K562 (cell line): ENCODE data around the gene PNKD. TPM values are rescaled to one million over a fixed set of nuclear protein-coding genes. Genes with fewer than 3 reads are reported as not detected.

Experiments used
- ATAC-seq: fragments of 200-7000 bp; cut with Tn5 transposase; 3 replicates; pipeline ENCODE4 v1.9.1; 2020; ENCODE audit warnings: moderate library complexity
- BruUV-seq: library from RNA; stranded (reverse); fragments of 400-500 nt; replicated peaks from 2 replicates; lab custom pipeline; 2021; lab: Mats Ljungman, UMichigan
- CTCF ChIA-PET: fragments of 300-600 bp; formaldehyde crosslinking; extraction: SDS; loops from one replicate; lab custom pipeline; 2021; ENCODE audit warnings: low intra/inter-chr PET ratio; lab: Yijun Ruan, JAX
- POLR2A ChIA-PET: fragments of 300-600, 350-650 bp; sonication (Branson Sonifier 250); formaldehyde crosslinking; extraction: SDS; loops from one replicate; lab custom pipeline; 2021; ENCODE audit warnings: antibody characterized with exemption, inconsistent platforms; lab: Yijun Ruan, JAX
- DNase-seq, 4 experiments: peaks; one replicate each; pipeline versions ENCODE4 v3.0.0 to v3.0.0-alpha.2; 2011 to 2018; ENCODE audit warnings: low spot score in 3 of 4, mixed read lengths in 3 of 4; ENCODE audit errors: extremely low read depth in 1 of 4
- FAIRE-seq: peaks from 2 replicates; lab custom pipeline; 2011; peaks lifted over from hg19 to GRCh38; lab: Jason Lieb, UNC
- H2AFZ ChIP-seq: 2 replicates; pipeline ENCODE4 v1.6.0; 2011; ENCODE audit warnings: low read depth, low read length, control low read depth, inconsistent platforms
- H3K27ac ChIP-seq: fragments of 200-600 bp; 3 replicates; pipeline ENCODE4 v1.8.0; 2011; ENCODE audit warnings: low read depth, mild to moderate bottlenecking, control low read depth, inconsistent platforms, low read length, moderate library complexity, mixed read lengths; ENCODE audit errors: extremely low read depth
- H3K27me3 ChIP-seq, 2 experiments: fragments of 300-600 bp in 1 of 2; 2 replicates in 1 of 2; 3 replicates in 1 of 2; pipeline versions ENCODE4 v1.6.0 to v1.8.0; 2011; ENCODE audit warnings: inconsistent platforms in 2 of 2, low read length in 2 of 2, mild to moderate bottlenecking in 1 of 2, mixed read lengths in 1 of 2, moderate library complexity in 1 of 2; ENCODE audit not compliant: control insufficient read depth in 2 of 2, insufficient read depth in 2 of 2
- H3K36me3 ChIP-seq: fragments of 300-600 bp; 3 replicates; pipeline ENCODE4 v1.8.0; 2011; ENCODE audit warnings: mild to moderate bottlenecking, low read length, inconsistent platforms; ENCODE audit not compliant: control insufficient read depth, insufficient read depth
- H3K4me1 ChIP-seq, 2 experiments: fragments of 200-600 bp in 1 of 2; replicated peaks in 1 of 2; 2 replicates in 1 of 2; 3 replicates in 1 of 2; pipeline versions ENCODE4 v1.5.1 to v1.8.0; 2011; ENCODE audit warnings: inconsistent platforms in 2 of 2, low read length in 2 of 2, mild to moderate bottlenecking in 1 of 2, mixed read lengths in 1 of 2, moderate library complexity in 1 of 2; ENCODE audit not compliant: control insufficient read depth in 2 of 2, insufficient read depth in 2 of 2
- H3K4me2 ChIP-seq: 2 replicates; pipeline ENCODE4 v1.6.1; 2011; ENCODE audit warnings: low read length, control low read depth, inconsistent platforms, mixed read lengths; ENCODE audit not compliant: insufficient read depth
- H3K4me3 ChIP-seq: fragments of 200-600 bp; sonication (generic), shearing (Covaris generic); 2 replicates; pipeline ENCODE4 v1.5.1; 2016; ENCODE audit warnings: control low read depth, inconsistent platforms
- H3K79me2 ChIP-seq: fragments of 200-600 bp; 3 replicates; pipeline ENCODE4 v1.8.0; 2011; ENCODE audit warnings: low read length, inconsistent platforms; ENCODE audit not compliant: control insufficient read depth, insufficient read depth
- H3K9ac ChIP-seq, 2 experiments: 2 replicates each; pipeline versions ENCODE4 v1.6.0 to v1.6.1; 2011; ENCODE audit warnings: low read depth in 2 of 2, low read length in 2 of 2, control low read depth in 1 of 2, inconsistent platforms in 1 of 2, mild to moderate bottlenecking in 1 of 2, mixed read lengths in 1 of 2; ENCODE audit not compliant: insufficient read depth in 1 of 2
- H3K9me1 ChIP-seq: one replicate; pipeline ENCODE4 v1.6.0; 2011; ENCODE audit warnings: inconsistent platforms, mild to moderate bottlenecking, low read length, moderate library complexity; ENCODE audit not compliant: control insufficient read depth, insufficient read depth
- H3K9me3 ChIP-seq: replicated peaks from 2 replicates; pipeline ENCODE4 v1.5.1; 2011; ENCODE audit warnings: low read depth, low read length, inconsistent platforms; ENCODE audit not compliant: control insufficient read depth, insufficient read depth
- H4K20me1 ChIP-seq: replicated peaks from 2 replicates; pipeline ENCODE4 v1.6.1; 2011; ENCODE audit warnings: low read length, inconsistent platforms, mixed read lengths; ENCODE audit not compliant: control insufficient read depth, insufficient read depth
- WGBS: fragments of 100-300 bp; shearing (Covaris generic); methylation state at CpG from one replicate; pipeline ENCODE4 v1.1.6; 2016; ENCODE audit warnings: low coverage, mixed read lengths; ENCODE audit not compliant: insufficient coverage; ENCODE audit errors: missing lambda C conversion rate; 5-methylcytosine and 5-hydroxymethylcytosine counted together
- in situ Hi-C: fragments of 300-500 bp; cut with MboI; formaldehyde crosslinking; loops from 4 replicates; pipeline ENCODE4 v1.15.0; 2018; ENCODE audit warnings: inconsistent platforms, mixed read lengths
- intact Hi-C: fragments of 100-400 bp; cut with micrococcal nuclease; formaldehyde crosslinking; loops from 2 replicates; pipeline ENCODE4 v1.14.2; 2022
- polyA plus RNA-seq, 8 experiments: library from polyadenylated mRNA; depleted of rRNA in 4 of 8; stranded (reverse) in 5 of 8; unstranded in 3 of 8; fragments of >200 nt; fragmentation: Nextera tagmentation in 2 of 8; fragmentation: Illumina TruSeq in 1 of 8; extraction: Ambion mirVana in 2 of 8; extraction: Trizol in 1 of 8; gene quantifications; 2 replicates each; pipeline versions ENCODE4 v1.2.1 to v1.2.3, GENCODE V29; 2011 to 2014; ENCODE audit warnings: inconsistent platforms in 1 of 8, missing spikeins in 1 of 8
- total RNA-seq, 7 experiments: library from RNA; depleted of rRNA in 6 of 7; stranded (reverse); fragments of >200 nt in 6 of 7; fragmentation: Illumina TruSeq in 2 of 7; extraction: Trizol in 2 of 7; gene quantifications; 2 replicates each; pipeline versions ENCODE4 v1.2.1 to v1.2.3, GENCODE V29; 2011 to 2021; ENCODE audit warnings: low replicate concordance in 1 of 7
- TF ChIP-seq, protein P1 (sequence below), 3 experiments: IDR thresholded peaks in 2 of 3; conservative IDR thresholded peaks in 1 of 3; 2 replicates each; pipeline ENCODE4 v1.5.1; 2011 to 2012; ENCODE audit warnings: low read length in 3 of 3, mild to moderate bottlenecking in 3 of 3, control low read depth in 2 of 3, improper control_type of control experiment in 1 of 3, inconsistent platforms in 1 of 3, low read depth in 1 of 3, mixed read lengths in 1 of 3, moderate library complexity in 1 of 3; ENCODE audit not compliant: insufficient read depth in 2 of 3
- TF ChIP-seq, protein P2 (sequence below): fragments of 250-450 bp; sonication (Bioruptor Pico); IDR thresholded peaks from 2 replicates; pipeline ENCODE4 v1.6.1; 2021; ENCODE audit warnings: mild to moderate bottlenecking
- TF ChIP-seq, protein P3 (sequence below): sonication (generic); formaldehyde crosslinking; IDR thresholded peaks from 2 replicates; pipeline ENCODE4 v1.8.1; 2023; ENCODE audit warnings: mild to moderate bottlenecking, missing genetic modification reagents
- TF ChIP-seq, protein P4 (sequence below): sonication (generic); formaldehyde crosslinking; IDR thresholded peaks from 2 replicates; pipeline ENCODE4 v1.8.0; 2022; ENCODE audit warnings: mild to moderate bottlenecking, low read depth, missing genetic modification reagents

PNKD gene
- total and polyA plus RNA-seq, 9 of the 15 experiments (the other 6 are each of a cell fraction or from before 2014, with no cell fraction given), result 26.0 to 105 (median 60.1) TPM

DNA sequence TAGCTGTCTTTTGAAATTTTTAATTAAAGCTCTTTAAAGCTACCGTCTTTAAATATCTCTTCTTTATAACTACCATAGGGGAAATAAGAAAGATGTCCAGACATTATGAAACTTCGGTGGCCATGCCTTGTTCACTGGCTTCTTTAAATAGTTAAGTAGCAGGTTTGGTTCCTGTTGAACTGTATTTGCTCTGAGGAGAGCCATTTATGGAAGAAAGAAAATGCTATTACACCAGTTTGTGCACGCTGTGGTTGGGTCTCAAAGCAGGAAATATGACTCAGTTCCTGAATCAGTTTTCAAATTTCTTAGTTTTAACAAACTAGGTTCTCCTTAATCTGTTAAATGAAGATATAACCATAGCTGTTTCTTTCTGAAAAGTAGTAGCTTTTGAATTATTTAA lies 41.1 kb upstream of the PNKD start (continued):
- TF ChIP-seq, protein P1, sequence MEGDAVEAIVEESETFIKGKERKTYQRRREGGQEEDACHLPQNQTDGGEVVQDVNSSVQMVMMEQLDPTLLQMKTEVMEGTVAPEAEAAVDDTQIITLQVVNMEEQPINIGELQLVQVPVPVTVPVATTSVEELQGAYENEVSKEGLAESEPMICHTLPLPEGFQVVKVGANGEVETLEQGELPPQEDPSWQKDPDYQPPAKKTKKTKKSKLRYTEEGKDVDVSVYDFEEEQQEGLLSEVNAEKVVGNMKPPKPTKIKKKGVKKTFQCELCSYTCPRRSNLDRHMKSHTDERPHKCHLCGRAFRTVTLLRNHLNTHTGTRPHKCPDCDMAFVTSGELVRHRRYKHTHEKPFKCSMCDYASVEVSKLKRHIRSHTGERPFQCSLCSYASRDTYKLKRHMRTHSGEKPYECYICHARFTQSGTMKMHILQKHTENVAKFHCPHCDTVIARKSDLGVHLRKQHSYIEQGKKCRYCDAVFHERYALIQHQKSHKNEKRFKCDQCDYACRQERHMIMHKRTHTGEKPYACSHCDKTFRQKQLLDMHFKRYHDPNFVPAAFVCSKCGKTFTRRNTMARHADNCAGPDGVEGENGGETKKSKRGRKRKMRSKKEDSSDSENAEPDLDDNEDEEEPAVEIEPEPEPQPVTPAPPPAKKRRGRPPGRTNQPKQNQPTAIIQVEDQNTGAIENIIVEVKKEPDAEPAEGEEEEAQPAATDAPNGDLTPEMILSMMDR (IDR thresholded peaks at IDR 0.05 in 2 of 3, conservative IDR thresholded peaks at IDR 0.05 in 1 of 3; ENCODE audit: insufficient read depth in 2 of 3, low read depth in 1 of 3, low read length in 3 of 3), result no peak
- TF ChIP-seq, protein P2, sequence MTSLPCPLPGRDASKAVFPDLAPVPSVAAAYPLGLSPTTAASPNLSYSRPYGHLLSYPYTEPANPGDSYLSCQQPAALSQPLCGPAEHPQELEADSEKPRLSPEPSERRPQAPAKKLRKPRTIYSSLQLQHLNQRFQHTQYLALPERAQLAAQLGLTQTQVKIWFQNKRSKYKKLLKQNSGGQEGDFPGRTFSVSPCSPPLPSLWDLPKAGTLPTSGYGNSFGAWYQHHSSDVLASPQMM, result no peak
- TF ChIP-seq, all 486 proteins: peak for 2

DNA sequence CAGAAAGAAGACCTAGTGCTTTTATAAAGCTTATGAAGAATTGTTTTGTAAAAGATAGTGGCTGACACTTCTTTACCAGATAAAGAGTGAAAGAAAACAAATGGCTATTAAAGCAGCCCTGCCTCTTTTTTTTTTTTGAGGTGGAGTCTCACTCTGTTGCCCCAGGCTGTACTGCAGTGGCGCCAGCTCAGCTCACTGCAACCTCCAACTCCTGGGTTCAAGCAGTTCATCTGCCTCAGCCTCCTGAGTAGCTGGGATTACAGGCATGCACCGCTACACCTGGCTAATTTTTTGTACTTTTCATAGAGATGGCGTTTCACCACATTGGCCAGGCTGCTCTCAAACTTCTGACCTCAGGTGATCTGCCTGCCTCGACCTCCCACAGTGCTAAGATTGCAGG lies 40.5 kb upstream of the PNKD start:
- Histone ChIP-seq H3K27ac (peak overlapping the region; percentile 7; the same call in 1 of the 3 replicates), H3K79me2 (no peaks in the 10 kb centered on the region), H3K27me3 (no peaks in the 10 kb centered on the region), H3K4me1 (no peaks in the 10 kb centered on the region; a peak in 1 of 5 replicates), H2AFZ (no peak overlapping the region), H3K4me3 (no peak overlapping the region), H3K4me2 (no peak overlapping the region), H3K9ac (no peak overlapping the region), H3K9me1 (no peaks in the 10 kb centered on the region), H4K20me1 (no peaks in the 10 kb centered on the region), H3K36me3 (peaks cover 73% of the 10 kb centered on the region), H3K9me3 (no peaks in the 10 kb centered on the region)
- no peak for ATAC-seq
- in situ Hi-C loops, result no loop called here
- intact Hi-C loops, result no loop called here
- ChIA-PET POLR2A (interaction anchor here (0.6 to 1.3 kb wide), 2 partner anchors 14 to 876 kb away, joined by 3 read pairs; no protein-coding TSS in a partner anchor), CTCF (interaction anchor here (0.6 kb wide), 1 partner anchor 1927 kb away, joined by 3 read pairs; no protein-coding TSS in a partner anchor)
- 90% methylated on average over 2 of the region's 4 CpGs for WGBS
- DNase-seq, result no peak
- TF ChIP-seq, protein P3, sequence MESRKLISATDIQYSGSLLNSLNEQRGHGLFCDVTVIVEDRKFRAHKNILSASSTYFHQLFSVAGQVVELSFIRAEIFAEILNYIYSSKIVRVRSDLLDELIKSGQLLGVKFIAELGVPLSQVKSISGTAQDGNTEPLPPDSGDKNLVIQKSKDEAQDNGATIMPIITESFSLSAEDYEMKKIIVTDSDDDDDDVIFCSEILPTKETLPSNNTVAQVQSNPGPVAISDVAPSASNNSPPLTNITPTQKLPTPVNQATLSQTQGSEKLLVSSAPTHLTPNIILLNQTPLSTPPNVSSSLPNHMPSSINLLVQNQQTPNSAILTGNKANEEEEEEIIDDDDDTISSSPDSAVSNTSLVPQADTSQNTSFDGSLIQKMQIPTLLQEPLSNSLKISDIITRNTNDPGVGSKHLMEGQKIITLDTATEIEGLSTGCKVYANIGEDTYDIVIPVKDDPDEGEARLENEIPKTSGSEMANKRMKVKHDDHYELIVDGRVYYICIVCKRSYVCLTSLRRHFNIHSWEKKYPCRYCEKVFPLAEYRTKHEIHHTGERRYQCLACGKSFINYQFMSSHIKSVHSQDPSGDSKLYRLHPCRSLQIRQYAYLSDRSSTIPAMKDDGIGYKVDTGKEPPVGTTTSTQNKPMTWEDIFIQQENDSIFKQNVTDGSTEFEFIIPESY (CRISPR knock-in tag), result peak; percentile 61; the same call in 1 of the 2 replicates
- TF ChIP-seq, protein P4, sequence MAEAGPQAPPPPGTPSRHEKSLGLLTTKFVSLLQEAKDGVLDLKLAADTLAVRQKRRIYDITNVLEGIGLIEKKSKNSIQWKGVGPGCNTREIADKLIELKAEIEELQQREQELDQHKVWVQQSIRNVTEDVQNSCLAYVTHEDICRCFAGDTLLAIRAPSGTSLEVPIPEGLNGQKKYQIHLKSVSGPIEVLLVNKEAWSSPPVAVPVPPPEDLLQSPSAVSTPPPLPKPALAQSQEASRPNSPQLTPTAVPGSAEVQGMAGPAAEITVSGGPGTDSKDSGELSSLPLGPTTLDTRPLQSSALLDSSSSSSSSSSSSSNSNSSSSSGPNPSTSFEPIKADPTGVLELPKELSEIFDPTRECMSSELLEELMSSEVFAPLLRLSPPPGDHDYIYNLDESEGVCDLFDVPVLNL (CRISPR knock-in tag), result no peak
- FAIRE-seq, result no peak
- BruUV-seq, result no TSS peak
